Measurements from ENCODE around the gene WDR87.
"Not testable (repeated sequence)": the region's sequence is repeated elsewhere in the genome, so short reads cannot be mapped to it uniquely, and the experiment has no call there.

Gene WDR87

DNA sequence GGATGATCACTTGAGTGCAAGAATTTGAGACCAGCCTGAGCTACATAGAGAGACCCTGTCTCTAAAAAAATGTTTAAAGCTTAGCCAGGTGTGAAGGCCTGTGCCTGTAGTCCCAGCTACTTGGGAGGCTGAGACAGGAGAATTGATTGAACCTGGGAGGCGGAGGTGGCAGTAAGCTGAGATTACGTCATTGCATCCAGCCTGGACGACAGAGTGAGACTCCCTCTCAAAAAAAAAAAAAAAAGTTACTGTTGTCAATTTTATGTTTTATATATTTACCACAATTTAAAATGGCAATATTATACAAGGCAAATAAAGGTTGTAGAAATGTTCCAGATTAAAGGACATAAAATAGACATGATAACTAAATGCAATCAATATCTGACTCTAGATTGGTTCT, 29.2 kb downstream of the WDR87 start:
- no peak for TF ChIP-seq CTCF (IDR thresholded peaks at IDR 0.05; ENCODE audit: low read depth, low read length)
- DNase-seq (ENCODE audit: extremely low read depth, low read depth) = no peak

GRCh38 chr19:37876032-37876431, 30.4 kb downstream of the WDR87 start:
- no peak for TF ChIP-seq CTCF (IDR thresholded peaks at IDR 0.05; ENCODE audit: low read depth, low read length)
- no peak for DNase-seq (ENCODE audit: extremely low read depth, low read depth)

DNA sequence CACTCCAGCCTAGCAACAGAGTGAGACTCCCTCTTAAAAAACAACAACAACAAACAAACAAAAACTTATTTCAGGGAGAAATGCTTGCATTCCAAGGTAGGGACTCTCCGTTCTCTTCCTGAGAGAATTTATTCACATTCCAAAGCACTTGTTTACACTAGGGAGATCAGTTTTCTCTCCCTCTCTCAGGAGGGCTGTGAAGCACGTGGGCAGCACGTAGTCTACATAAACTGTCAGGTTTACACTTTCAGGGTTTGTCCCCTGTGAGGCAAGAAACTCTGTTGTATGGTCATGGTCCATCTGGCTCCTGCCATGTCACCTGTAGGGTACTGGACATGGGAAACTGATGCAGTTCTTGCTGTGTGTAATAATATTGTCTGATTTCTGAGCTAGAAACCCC, 31.6 kb downstream of the WDR87 start:
- no peak for DNase-seq (ENCODE audit: extremely low read depth, low read depth)
- TF ChIP-seq CTCF (IDR thresholded peaks at IDR 0.05; ENCODE audit: low read depth, low read length) = no peak

DNA sequence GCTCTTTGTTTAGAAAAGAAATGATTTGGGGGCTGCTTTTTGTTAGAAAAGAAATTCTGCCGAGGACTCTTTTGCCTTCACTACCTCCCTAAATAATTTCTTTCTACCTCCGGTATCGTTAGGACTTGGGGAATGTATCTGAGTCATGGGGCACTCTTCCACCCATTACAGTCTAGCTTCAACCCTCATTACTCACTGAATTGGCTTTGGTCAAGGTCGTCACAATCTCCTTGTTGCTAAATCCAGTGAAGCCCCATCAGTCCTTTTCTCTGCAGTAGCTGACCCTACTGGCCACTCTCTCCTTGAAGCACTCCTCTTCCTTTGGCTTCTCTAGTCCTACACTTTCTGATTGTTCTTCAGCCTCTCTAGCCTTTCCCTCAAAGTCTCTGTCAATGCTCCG, 34.0 kb downstream of the WDR87 start:
- no peak for TF ChIP-seq CTCF (IDR thresholded peaks at IDR 0.05; ENCODE audit: low read depth, low read length)
- DNase-seq (ENCODE audit: extremely low read depth, low read depth) = no peak

GRCh38 chr19:37869766-37870340, 36.5 kb downstream of the WDR87 start:
- no peak for TF ChIP-seq CTCF (IDR thresholded peaks at IDR 0.05; ENCODE audit: low read depth, low read length)
- DNase-seq (ENCODE audit: extremely low read depth, low read depth) = no peak

DNA sequence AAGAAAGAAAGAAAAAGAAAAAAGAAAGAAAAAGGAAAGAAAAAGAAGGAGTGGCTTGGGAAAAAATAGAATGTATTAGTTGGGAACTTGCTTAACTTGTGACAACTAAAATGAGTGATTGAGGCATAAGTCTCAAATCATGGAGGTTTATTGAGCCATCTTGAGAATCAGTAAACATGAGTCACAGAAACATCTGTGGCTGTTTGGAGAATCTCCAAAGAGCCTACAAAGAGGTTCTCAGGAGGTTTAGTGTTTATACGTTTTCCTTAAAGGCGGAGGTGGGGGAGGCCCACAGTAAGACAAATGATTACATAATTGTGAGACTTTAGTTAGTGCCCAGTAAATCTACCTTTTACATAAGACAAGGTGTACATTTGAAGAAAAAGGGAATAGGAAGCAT, 38.6 kb downstream of the WDR87 start:
- no peak for TF ChIP-seq CTCF (IDR thresholded peaks at IDR 0.05; ENCODE audit: low read depth, low read length)
- DNase-seq (ENCODE audit: extremely low read depth, low read depth) = no peak

DNA sequence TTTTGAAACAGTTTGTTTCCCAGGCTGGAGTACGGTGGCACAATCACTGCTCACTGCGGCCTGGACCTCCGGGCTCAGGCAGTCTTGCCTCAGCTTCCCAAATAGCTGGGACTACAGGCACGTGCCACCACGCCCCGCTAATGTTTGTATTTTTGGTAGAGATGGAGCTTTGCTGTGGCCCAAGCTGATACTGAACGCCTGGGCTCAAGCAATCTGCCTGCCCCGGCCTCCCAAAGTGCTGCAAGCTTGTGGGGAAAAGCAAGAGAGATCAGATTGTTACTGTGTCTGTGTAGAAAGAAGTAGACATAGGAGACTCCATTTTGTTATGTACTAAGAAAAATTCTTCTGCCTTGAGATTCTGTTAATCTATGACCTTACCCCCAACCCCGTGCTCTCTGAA, 40.5 kb downstream of the WDR87 start:
- DNase-seq (ENCODE audit: extremely low read depth, low read depth) = not testable (repeated sequence)

- DNase-seq (ENCODE audit: extremely low read depth, low read depth) = no peak
- no peak for TF ChIP-seq CTCF (IDR thresholded peaks at IDR 0.05; ENCODE audit: low read depth, low read length)
Measured at GRCh38 chr19:37864501-37864900, 41.9 kb downstream of the WDR87 start.

All from AG09319 (cell line).